K562 (cell line): ENCODE measurements around the gene SEC61A2. TPM values are rescaled to one million over a fixed set of nuclear protein-coding genes. Genes with fewer than 3 reads are reported as not detected.

Source experiments
- ARID2 ChIP-seq: fragments of 450-650 bp; IDR thresholded peaks from 2 replicates; pipeline ENCODE4 v1.6.1; 2017; ENCODE audit warnings: antibody characterized with exemption, mild to moderate bottlenecking
- ATF7 ChIP-seq: fragments of 450-650 bp; IDR thresholded peaks from 2 replicates; pipeline ENCODE4 v1.7.1; 2014; ENCODE audit warnings: mild to moderate bottlenecking, moderate library complexity
- CBFA2T2 ChIP-seq: fragments of 450-650 bp; conservative IDR thresholded peaks from 2 replicates; pipeline ENCODE4 v1.6.1; 2017; ENCODE audit warnings: mild to moderate bottlenecking
- CHAMP1 ChIP-seq: fragments of 450-650 bp; IDR thresholded peaks from 2 replicates; pipeline ENCODE4 v1.6.1; 2016; ENCODE audit warnings: mild to moderate bottlenecking
- ILF3 ChIP-seq: fragments of 450-650 bp; IDR thresholded peaks from 2 replicates; pipeline ENCODE4 v1.6.1; 2018; ENCODE audit warnings: antibody characterized with exemption, mild to moderate bottlenecking, moderate library complexity, borderline replicate concordance
- KDM1A ChIP-seq, 2 experiments: fragments of 450-650 bp; IDR thresholded peaks; 2 replicates each; pipeline ENCODE4 v1.6.1; 2016; ENCODE audit warnings: mild to moderate bottlenecking in 2 of 2
- KHSRP ChIP-seq: fragments of 450-650 bp; IDR thresholded peaks from 2 replicates; pipeline ENCODE4 v1.6.1; 2017
- MLLT1 ChIP-seq, 2 experiments: fragments of 450-650 bp; IDR thresholded peaks; 2 replicates each; pipeline ENCODE4 v1.6.1; 2016
- PRDM10 ChIP-seq: fragments of 450-650 bp; IDR thresholded peaks from 2 replicates; pipeline ENCODE4 v1.6.1; 2018; ENCODE audit not compliant: partially characterized antibody
- SMAD3 ChIP-seq: fragments of 450-650 bp; formaldehyde crosslinking; conservative IDR thresholded peaks from 2 replicates; pipeline ENCODE4 v1.4.0; 2020; ENCODE audit warnings: mild to moderate bottlenecking
- SMARCA4 ChIP-seq: fragments of 450-650 bp; IDR thresholded peaks from 2 replicates; pipeline ENCODE4 v1.6.1; 2016
- SP1 ChIP-seq: sonication (generic); formaldehyde crosslinking; IDR thresholded peaks from 2 replicates; pipeline ENCODE4 v1.8.1; 2022; ENCODE audit warnings: mild to moderate bottlenecking, missing genetic modification reagents
- TCFL5 ChIP-seq: fragments of 250-450 bp; sonication (Bioruptor Pico); conservative IDR thresholded peaks from 2 replicates; pipeline ENCODE4 v1.6.1; 2021; ENCODE audit warnings: mild to moderate bottlenecking, moderate library complexity, matching md5 sums
- TRIM28 ChIP-seq: fragments of 450-650 bp; IDR thresholded peaks from 2 replicates; pipeline ENCODE4 v1.6.1; 2017
- TSHZ1 ChIP-seq: fragments of 250-450 bp; sonication (Bioruptor Pico); IDR thresholded peaks from 2 replicates; pipeline ENCODE4 v1.4.0; 2020; ENCODE audit warnings: mild to moderate bottlenecking, moderate library complexity
- ZNF232 ChIP-seq: sonication (generic); formaldehyde crosslinking; IDR thresholded peaks from 2 replicates; pipeline ENCODE4 v1.8.0; 2022; ENCODE audit warnings: mild to moderate bottlenecking, missing genetic modification reagents
- ZNF398 ChIP-seq: fragments of 250-450 bp; sonication (Bioruptor Pico); IDR thresholded peaks from 2 replicates; pipeline ENCODE4 v1.8.0; 2021; ENCODE audit warnings: moderate library complexity, mild to moderate bottlenecking, inconsistent platforms
- polyA plus RNA-seq, 8 experiments: library from polyadenylated mRNA; depleted of rRNA in 4 of 8; stranded (reverse) in 5 of 8; unstranded in 3 of 8; fragments of >200 nt; fragmentation: Nextera tagmentation in 2 of 8; fragmentation: Illumina TruSeq in 1 of 8; extraction: Ambion mirVana in 2 of 8; extraction: Trizol in 1 of 8; gene quantifications; 2 replicates each; pipeline versions ENCODE4 v1.2.1 to v1.2.3, GENCODE V29; 2011 to 2014; ENCODE audit warnings: inconsistent platforms in 1 of 8, missing spikeins in 1 of 8
- total RNA-seq, 7 experiments: library from RNA; depleted of rRNA in 6 of 7; stranded (reverse); fragments of >200 nt in 6 of 7; fragmentation: Illumina TruSeq in 2 of 7; extraction: Trizol in 2 of 7; gene quantifications; 2 replicates each; pipeline versions ENCODE4 v1.2.1 to v1.2.3, GENCODE V29; 2011 to 2021; ENCODE audit warnings: low replicate concordance in 1 of 7

The SEC61A2 gene
- total and polyA plus RNA-seq, 9 of the 15 experiments (the other 6 are each of a cell fraction or from before 2014, with no cell fraction given) = 1.2 to 9.7 (median 3.9) TPM

- no peak for TF ChIP-seq TSHZ1
- TF ChIP-seq ATF7 = peak; percentile 73; the same call in 1 of the 2 replicates
- 0 out of 2 replicates have a peak, but pooled peaks have one; percentile 32 for TF ChIP-seq ZNF232 (CRISPR knock-in tag)
- 0 out of 2 replicates have a peak, but pooled peaks have one; percentile 33 for TF ChIP-seq SP1 (CRISPR knock-in tag)
- TF ChIP-seq MLLT1 (IDR thresholded peaks at IDR 0.05) = peak in 1 of 2 experiments; percentile 49; a peak in 1 of 4 replicates
- TF ChIP-seq PRDM10 = peak; percentile 85
- TF ChIP-seq SMAD3 = no peak
- peak; percentile 72 to 80 for TF ChIP-seq KDM1A (IDR thresholded peaks at IDR 0.05)
- no peak for TF ChIP-seq TCFL5 (CRISPR knock-in tag)
- TF ChIP-seq ILF3 = no peak
- TF ChIP-seq ZNF398 (CRISPR knock-in tag) = no peak
- TF ChIP-seq TRIM28 = peak; percentile 51; the same call in 1 of the 2 replicates
- no peak for TF ChIP-seq ARID2
- TF ChIP-seq SMARCA4 = peak; percentile 86
- peak; percentile 29; the same call in 1 of the 2 replicates for TF ChIP-seq CHAMP1
- TF ChIP-seq CBFA2T2 = peak; percentile 88
- no peak for TF ChIP-seq KHSRP
Measured at GRCh38 chr10:12208460-12208859, 79.0 kb downstream of the SEC61A2 start (continued).
